SK-N-SH (cell line): ENCODE results near the gene CTF1. TPM values are rescaled to one million over a fixed set of nuclear protein-coding genes. Genes with fewer than 3 reads are reported as not detected.

ENCODE experiments used
- CTCF ChIA-PET: fragments of 300-600, 350-600 bp; formaldehyde crosslinking; extraction: SDS; loops from one replicate; lab custom pipeline; 2021; lab: Yijun Ruan, JAX
- POLR2A ChIA-PET: fragments of 350-600 bp; sonication (Branson Sonifier 250); formaldehyde crosslinking; extraction: SDS; loops from one replicate; lab custom pipeline; 2020; ENCODE audit warnings: antibody characterized with exemption, inconsistent platforms; lab: Yijun Ruan, JAX
- DNase-seq: peaks from one replicate; pipeline ENCODE4 v3.0.0; 2012
- H2AFZ ChIP-seq: fragments of 200-600 bp; sonication (generic); 2 replicates; pipeline ENCODE4 v1.8.1; 2016; ENCODE audit warnings: antibody characterized with exemption, mild to moderate bottlenecking, low read depth
- H3F3A ChIP-seq: fragments of 200-600 bp; sonication (generic); replicated peaks from 2 replicates; pipeline ENCODE3; 2016; ENCODE audit warnings: antibody characterized with exemption, mild to moderate bottlenecking; ENCODE audit not compliant: insufficient read depth
- H3K27ac ChIP-seq, 2 experiments: fragments of 200-500 bp in 1 of 2; fragments of 200-600 bp in 1 of 2; sonication (Bioruptor generic) in 1 of 2; sonication (generic), shearing (Covaris generic) in 1 of 2; 2 replicates each; pipeline versions ENCODE4 v1.5.1 to v1.6.1; 2014 to 2016; ENCODE audit warnings: low read depth in 2 of 2, inconsistent platforms in 1 of 2, low read length in 1 of 2, mild to moderate bottlenecking in 1 of 2, mixed read lengths in 1 of 2
- H3K27me3 ChIP-seq: fragments of 200-600 bp; sonication (generic), shearing (Covaris generic); 2 replicates; pipeline ENCODE4 v1.6.1; 2016; ENCODE audit warnings: mixed run types; ENCODE audit not compliant: insufficient read depth
- H3K36me3 ChIP-seq, 2 experiments: fragments of 200-500 bp in 1 of 2; fragments of 200-600 bp in 1 of 2; sonication (Bioruptor generic) in 1 of 2; sonication (generic) in 1 of 2; replicated peaks in 1 of 2; 2 replicates each; pipeline versions ENCODE3 to v1.5.1; 2014 to 2016; ENCODE audit warnings: low read length in 1 of 2, mild to moderate bottlenecking in 1 of 2; ENCODE audit not compliant: insufficient read depth in 2 of 2, control insufficient read depth in 1 of 2
- H3K4me1 ChIP-seq, 2 experiments: fragments of 200-500 bp in 1 of 2; fragments of 200-600 bp in 1 of 2; sonication (Bioruptor generic) in 1 of 2; sonication (generic), shearing (Covaris generic) in 1 of 2; 2 replicates each; pipeline versions ENCODE4 v1.5.1 to v1.6.1; 2014 to 2016; ENCODE audit warnings: low read depth in 1 of 2, low read length in 1 of 2, mixed run types in 1 of 2; ENCODE audit not compliant: insufficient read depth in 2 of 2, control insufficient read depth in 1 of 2
- H3K4me2 ChIP-seq: fragments of 200-600 bp; sonication (generic), shearing (Covaris generic); 2 replicates; pipeline ENCODE4 v1.6.1; 2017; ENCODE audit warnings: mixed run types
- H3K4me3 ChIP-seq, 2 experiments: fragments of 200-500 bp in 1 of 2; fragments of 200-600 bp in 1 of 2; sonication (Bioruptor generic) in 1 of 2; sonication (generic), shearing (Covaris generic) in 1 of 2; 2 replicates each; pipeline versions ENCODE4 v1.5.1 to v1.8.1; 2014 to 2016; ENCODE audit warnings: low read depth in 2 of 2, inconsistent platforms in 1 of 2, low read length in 1 of 2, mild to moderate bottlenecking in 1 of 2, mixed read lengths in 1 of 2, moderate library complexity in 1 of 2
- H3K79me2 ChIP-seq: fragments of 200-600 bp; sonication (generic); 2 replicates; pipeline ENCODE4 v1.8.1; 2017; ENCODE audit warnings: mild to moderate bottlenecking; ENCODE audit not compliant: insufficient read depth
- H3K9ac ChIP-seq: fragments of 200-600 bp; sonication (generic); 2 replicates; pipeline ENCODE4 v1.6.1; 2017; ENCODE audit warnings: mixed run types
- H3K9me2 ChIP-seq: fragments of 200-600 bp; sonication (generic); 2 replicates; pipeline ENCODE4 v1.6.1; 2017; ENCODE audit warnings: mixed run types
- H3K9me3 ChIP-seq: fragments of 200-600 bp; sonication (generic); 2 replicates; pipeline ENCODE4 v1.6.1; 2017; ENCODE audit warnings: mixed run types, mild to moderate bottlenecking, moderate library complexity
- H4K20me1 ChIP-seq: fragments of 200-600 bp; sonication (generic); 2 replicates; pipeline ENCODE4 v1.6.1; 2017; ENCODE audit warnings: mild to moderate bottlenecking, mixed run types; ENCODE audit not compliant: insufficient read depth
- ELF1 ChIP-seq: IDR thresholded peaks from 2 replicates; pipeline ENCODE4 v1.4.0; 2012
- FOXM1 ChIP-seq: IDR thresholded peaks from 2 replicates; pipeline ENCODE4 v1.4.0; 2012; ENCODE audit warnings: low read depth, mild to moderate bottlenecking
- GABPA ChIP-seq: IDR thresholded peaks from 2 replicates; pipeline ENCODE4 v1.4.0; 2012; ENCODE audit warnings: low read depth, mild to moderate bottlenecking
- MAX ChIP-seq: IDR thresholded peaks from 2 replicates; pipeline ENCODE4 v1.4.0; 2012; ENCODE audit warnings: low read depth
- MXI1 ChIP-seq: IDR thresholded peaks from 2 replicates; pipeline ENCODE4 v1.6.1; 2012; ENCODE audit warnings: mild to moderate bottlenecking, low read depth, low read length, improper control_type of control experiment
- PBX3 ChIP-seq: IDR thresholded peaks from 2 replicates; pipeline ENCODE4; 2012
- RCOR1 ChIP-seq: fragments of 150-350 bp; IDR thresholded peaks from 2 replicates; pipeline ENCODE4 v1.6.1; 2017; ENCODE audit warnings: antibody characterized with exemption, low read length
- RFX5 ChIP-seq: IDR thresholded peaks from 2 replicates; pipeline ENCODE4 v1.6.1; 2012; ENCODE audit warnings: mild to moderate bottlenecking, improper control_type of control experiment, low read length
- SIN3A ChIP-seq: IDR thresholded peaks from 2 replicates; pipeline ENCODE4 v1.6.1; 2012; ENCODE audit warnings: low read depth, mild to moderate bottlenecking, low read length, moderate library complexity, borderline replicate concordance
- SMC3 ChIP-seq: IDR thresholded peaks from 2 replicates; pipeline ENCODE4 v1.6.1; 2012; ENCODE audit warnings: low read depth, low read length, improper control_type of control experiment
- WGBS: methylation state at CpG from one replicate; pipeline ENCODE4 v1.1.6; 2017; ENCODE audit warnings: low lambda C conversion rate; 5-methylcytosine and 5-hydroxymethylcytosine counted together
- polyA plus RNA-seq, 3 experiments: library from polyadenylated mRNA; depleted of rRNA; stranded (reverse); fragments of >200 nt; gene quantifications; 2 replicates each; pipeline ENCODE4 v1.2.3, GENCODE V29; 2012
- TF ChIP-seq, protein P1 (sequence below): IDR thresholded peaks from 2 replicates; pipeline ENCODE4 v1.4.0; 2012; ENCODE audit warnings: low read depth, borderline replicate concordance
- TF ChIP-seq, protein P2 (sequence below): fragments of 200-600 bp; sonication (generic); IDR thresholded peaks from 2 replicates; pipeline ENCODE4 v1.6.1; 2017; ENCODE audit warnings: antibody characterized with exemption, mild to moderate bottlenecking, moderate library complexity
- TF ChIP-seq, protein P3 (sequence below): fragments of 150-350 bp; IDR thresholded peaks from 2 replicates; pipeline ENCODE4 v1.6.1; 2017; ENCODE audit warnings: antibody characterized with exemption, low read length, low read depth, borderline replicate concordance

CTF1 gene
- polyA plus RNA-seq, 1 of the 3 experiments (the other 2 are of a cell fraction) = 45.7 TPM

- H3K9me3 ChIP-seq = no peaks in the 10 kb centered on the region
- no peaks in the 10 kb centered on the region for H4K20me1 ChIP-seq
- peak within 1 kb of the TSS; percentile 80 to 88 for H3K4me3 ChIP-seq
- peak within 1 kb of the TSS; percentile 90 to 97 for H3K27ac ChIP-seq
- H2AFZ ChIP-seq = peak within 1 kb of the TSS; percentile 78; the same call in 1 of the 2 replicates
- TF ChIP-seq FOXM1 = no peak
- no peak for TF ChIP-seq SMC3
- TF ChIP-seq RFX5 = no peak
- TF ChIP-seq GABPA = no peak
- TF ChIP-seq PBX3 = no peak
- no peak for TF ChIP-seq SIN3A
- no peak for TF ChIP-seq ELF1
- TF ChIP-seq, protein P1, sequence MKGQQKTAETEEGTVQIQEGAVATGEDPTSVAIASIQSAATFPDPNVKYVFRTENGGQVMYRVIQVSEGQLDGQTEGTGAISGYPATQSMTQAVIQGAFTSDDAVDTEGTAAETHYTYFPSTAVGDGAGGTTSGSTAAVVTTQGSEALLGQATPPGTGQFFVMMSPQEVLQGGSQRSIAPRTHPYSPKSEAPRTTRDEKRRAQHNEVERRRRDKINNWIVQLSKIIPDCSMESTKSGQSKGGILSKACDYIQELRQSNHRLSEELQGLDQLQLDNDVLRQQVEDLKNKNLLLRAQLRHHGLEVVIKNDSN = no peak
- peaks cover 0 to 23% of the 10 kb centered on the region in 2 experiments; a peak in 1 of 4 replicates for H3K4me1 ChIP-seq
- H3F3A ChIP-seq = peaks cover 12% of the 10 kb centered on the region
- no peaks in the 10 kb centered on the region for H3K27me3 ChIP-seq
- no peaks in the 10 kb centered on the region for H3K9me2 ChIP-seq
- POLR2A ChIA-PET = interaction anchor here (0.7 to 1.0 kb wide), 2 partner anchors 26 to 48 kb away, joined by 3 to 4 read pairs; no protein-coding TSS in a partner anchor
- CTCF ChIA-PET = interaction anchor here (1.1 to 1.2 kb wide), 2 partner anchors 11 to 18 kb away, joined by 3 to 5 read pairs; no protein-coding TSS in a partner anchor
- H3K79me2 ChIP-seq = peaks cover 14% of the 10 kb centered on the region
- peak within 1 kb of the TSS; percentile 91 for H3K9ac ChIP-seq
- peak within 1 kb of the TSS; percentile 97 for H3K4me2 ChIP-seq
- H3K36me3 ChIP-seq = peaks cover 3 to 21% of the 10 kb centered on the region in 2 experiments
- WGBS = 2% methylated on average over 12 of the region's 31 CpGs
- DNase-seq = peak; percentile 87
Observed at GRCh38 chr16:30923554-30924075, 27.2 kb downstream of the CTF1 start, which contains the start of gene FBXL19. TSS of gene FBXL19 (plus strand) at chr16:30923572. CDS start at chr16:30925755, 2,183 bp downstream.

- peak overlapping the region; percentile 65 for H3K9ac ChIP-seq
- CTCF ChIA-PET = interaction anchor here (1.1 to 1.7 kb wide), 5 partner anchors 10 to 26 kb away, joined by 3 to 7 read pairs (median 5); no protein-coding TSS in a partner anchor
- H3K9me2 ChIP-seq = no peaks in the 10 kb centered on the region
- TF ChIP-seq SMC3 = no peak
- TF ChIP-seq, protein P2, sequence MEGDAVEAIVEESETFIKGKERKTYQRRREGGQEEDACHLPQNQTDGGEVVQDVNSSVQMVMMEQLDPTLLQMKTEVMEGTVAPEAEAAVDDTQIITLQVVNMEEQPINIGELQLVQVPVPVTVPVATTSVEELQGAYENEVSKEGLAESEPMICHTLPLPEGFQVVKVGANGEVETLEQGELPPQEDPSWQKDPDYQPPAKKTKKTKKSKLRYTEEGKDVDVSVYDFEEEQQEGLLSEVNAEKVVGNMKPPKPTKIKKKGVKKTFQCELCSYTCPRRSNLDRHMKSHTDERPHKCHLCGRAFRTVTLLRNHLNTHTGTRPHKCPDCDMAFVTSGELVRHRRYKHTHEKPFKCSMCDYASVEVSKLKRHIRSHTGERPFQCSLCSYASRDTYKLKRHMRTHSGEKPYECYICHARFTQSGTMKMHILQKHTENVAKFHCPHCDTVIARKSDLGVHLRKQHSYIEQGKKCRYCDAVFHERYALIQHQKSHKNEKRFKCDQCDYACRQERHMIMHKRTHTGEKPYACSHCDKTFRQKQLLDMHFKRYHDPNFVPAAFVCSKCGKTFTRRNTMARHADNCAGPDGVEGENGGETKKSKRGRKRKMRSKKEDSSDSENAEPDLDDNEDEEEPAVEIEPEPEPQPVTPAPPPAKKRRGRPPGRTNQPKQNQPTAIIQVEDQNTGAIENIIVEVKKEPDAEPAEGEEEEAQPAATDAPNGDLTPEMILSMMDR = no peak
- no peak for TF ChIP-seq MAX
- no peak for TF ChIP-seq RCOR1
- no peak for TF ChIP-seq FOXM1
- peak; percentile 75 for TF ChIP-seq MXI1
- TF ChIP-seq RFX5 = no peak
- TF ChIP-seq, protein P3, sequence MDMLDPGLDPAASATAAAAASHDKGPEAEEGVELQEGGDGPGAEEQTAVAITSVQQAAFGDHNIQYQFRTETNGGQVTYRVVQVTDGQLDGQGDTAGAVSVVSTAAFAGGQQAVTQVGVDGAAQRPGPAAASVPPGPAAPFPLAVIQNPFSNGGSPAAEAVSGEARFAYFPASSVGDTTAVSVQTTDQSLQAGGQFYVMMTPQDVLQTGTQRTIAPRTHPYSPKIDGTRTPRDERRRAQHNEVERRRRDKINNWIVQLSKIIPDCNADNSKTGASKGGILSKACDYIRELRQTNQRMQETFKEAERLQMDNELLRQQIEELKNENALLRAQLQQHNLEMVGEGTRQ = no peak
- TF ChIP-seq, all 33 proteins: peak for 1
- Histone ChIP-seq H2AFZ (no peak overlapping the region), H3K36me3 (peaks cover 6 to 28% of the 10 kb centered on the region in 2 experiments), H3K27me3 (no peaks in the 10 kb centered on the region), H3K79me2 (peaks cover 14% of the 10 kb centered on the region), H3F3A (peaks cover 12% of the 10 kb centered on the region), H3K4me1 (peaks cover 0 to 23% of the 10 kb centered on the region in 2 experiments; a peak in 1 of 4 replicates), H3K9me3 (no peaks in the 10 kb centered on the region), H3K4me3 (peak overlapping the region; percentile 71 to 80), H4K20me1 (no peaks in the 10 kb centered on the region), H3K4me2 (peak overlapping the region; percentile 97), H3K27ac (peak overlapping the region in 1 of 2 experiments; percentile 85; a peak in 2 of 4 replicates)
- POLR2A ChIA-PET = interaction anchor here (1.0 kb wide), 1 partner anchor 49 kb away, joined by 4 read pairs; no protein-coding TSS in a partner anchor
- peak; percentile 67 for DNase-seq
- 3% methylated on average over 16 of the region's 53 CpGs for WGBS
Observed at GRCh38 chr16:30924076-30924912, 27.9 kb downstream of the CTF1 start.
